ENCODE results near the gene SUSD1. TPM values are rescaled to one million over a fixed set of nuclear protein-coding genes. Genes with fewer than 3 reads are reported as not detected.
A peak's percentile ranks its signal among the peaks of the same experiment; 100 is the strongest.

The SUSD1 gene
- total RNA-seq, 1 experiment from 2014 or later = 7.9 TPM

DNA sequence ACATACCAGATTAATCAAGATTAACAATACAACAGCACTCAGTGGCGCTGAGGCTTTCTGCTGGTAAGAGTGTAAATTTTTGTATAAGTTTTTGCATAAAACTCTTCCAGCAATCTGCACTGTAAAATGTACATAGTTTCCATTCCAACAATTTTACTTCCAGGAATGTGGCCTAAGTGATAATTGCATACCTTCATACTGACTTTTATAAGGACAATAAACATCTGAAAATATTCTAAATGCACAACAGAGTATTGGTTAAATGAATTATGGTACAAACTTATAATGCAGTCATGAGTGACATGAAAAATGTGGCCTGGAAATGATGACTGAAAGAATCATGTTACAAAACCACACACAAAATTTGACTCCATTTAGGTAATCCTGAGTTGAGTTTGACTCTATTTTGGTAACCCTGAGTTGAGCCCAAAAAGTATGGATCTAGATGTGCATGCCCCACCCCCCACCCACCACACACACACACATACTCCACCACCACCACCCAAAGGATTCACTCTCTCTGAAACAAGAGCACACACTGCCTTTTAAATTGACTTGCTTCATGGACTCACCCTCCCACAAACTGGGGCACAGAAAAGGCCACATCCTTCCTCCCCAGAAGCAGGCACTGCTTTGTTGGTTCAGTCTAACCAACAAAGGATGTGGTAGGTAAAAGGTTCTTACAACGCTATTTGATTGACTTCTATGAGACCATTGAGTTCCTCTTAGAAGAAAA lies 137.6 kb downstream of the SUSD1 start:
- Histone ChIP-seq H3K4me1 (ENCODE audit: control insufficient read depth in 1 of 2, insufficient read depth in 2 of 2, low read length in 2 of 2) (peaks cover 19 to 47% of the 10 kb centered on the region in 2 experiments), H3K9me2 (ENCODE audit: insufficient read depth) (no peaks in the 10 kb centered on the region), H3K4me2 (ENCODE audit: low read length) (peak overlapping the region; percentile 7), H3K27ac (ENCODE audit: low read depth, low read length) (no peak overlapping the region), H3K36me3 (ENCODE audit: control insufficient read depth in 1 of 2, insufficient read depth in 2 of 2, low read length in 2 of 2) (no peaks in the 10 kb centered on the region), H3K9me3 (ENCODE audit: control insufficient read depth in 1 of 2, insufficient read depth in 1 of 2, low read depth in 1 of 2, low read length in 2 of 2) (no peaks in the 10 kb centered on the region), H2AFZ (ENCODE audit: low read depth, low read length, poor library complexity, severe bottlenecking) (no peak overlapping the region), H3K4me3 (replicated peaks in 1 of 2; ENCODE audit: low read depth in 1 of 2, low read length in 2 of 2) (no peak overlapping the region), H3K27me3 (ENCODE audit: insufficient read depth, low read length) (no peaks in the 10 kb centered on the region), H3K79me2 (ENCODE audit: insufficient read depth, low read length) (no peaks in the 10 kb centered on the region), H4K20me1 (ENCODE audit: insufficient read depth) (no peaks in the 10 kb centered on the region), H3K9ac (ENCODE audit: low read length) (peak overlapping the region; percentile 13)
- intact Hi-C loops (cut with micrococcal nuclease) = no loop called here
- ATAC-seq (no peak), DNase-seq (ENCODE audit: low read depth, low spot score) (no peak)
- RAD21 ChIA-PET (ENCODE audit: low non-redundant PET in 1 of 2, low total read pairs in 2 of 2, uncharacterized antibody in 2 of 2, unreplicated experiment in 2 of 2) = no interaction called here
- TF ChIP-seq EGR1 (IDR thresholded peaks at IDR 0.05; ENCODE audit: low read depth) (no peak), POLR2AphosphoS5 (IDR thresholded peaks at IDR 0.05; ENCODE audit: low read depth, low read length) (no peak), EZH2 (IDR thresholded peaks at IDR 0.05) (no peak), CEBPB (IDR thresholded peaks at IDR 0.05; ENCODE audit: low read depth) (no peak), SRF (IDR thresholded peaks at IDR 0.05; ENCODE audit: low read depth) (no peak), FOSL1 (IDR thresholded peaks at IDR 0.05; ENCODE audit: low read depth) (no peak), CBX3 (IDR thresholded peaks at IDR 0.05; ENCODE audit: low read depth) (no peak), POLR2A (IDR thresholded peaks at IDR 0.05; ENCODE audit: borderline replicate concordance, extremely low read depth, insufficient read depth, insufficient read length) (no peak), ZFX (IDR thresholded peaks at IDR 0.05) (no peak), EZH2phosphoT487 (IDR thresholded peaks at IDR 0.05; ENCODE audit: borderline replicate concordance) (no peak), SIN3A (IDR thresholded peaks at IDR 0.05; ENCODE audit: low read depth) (no peak), SP1 (IDR thresholded peaks at IDR 0.05; ENCODE audit: low read depth) (no peak), RAD21 (IDR thresholded peaks at IDR 0.05; ENCODE audit: low read depth) (no peak), ELF1 (IDR thresholded peaks at IDR 0.05; ENCODE audit: borderline replicate concordance, low read depth) (no peak)
- TF ChIP-seq, protein P1, sequence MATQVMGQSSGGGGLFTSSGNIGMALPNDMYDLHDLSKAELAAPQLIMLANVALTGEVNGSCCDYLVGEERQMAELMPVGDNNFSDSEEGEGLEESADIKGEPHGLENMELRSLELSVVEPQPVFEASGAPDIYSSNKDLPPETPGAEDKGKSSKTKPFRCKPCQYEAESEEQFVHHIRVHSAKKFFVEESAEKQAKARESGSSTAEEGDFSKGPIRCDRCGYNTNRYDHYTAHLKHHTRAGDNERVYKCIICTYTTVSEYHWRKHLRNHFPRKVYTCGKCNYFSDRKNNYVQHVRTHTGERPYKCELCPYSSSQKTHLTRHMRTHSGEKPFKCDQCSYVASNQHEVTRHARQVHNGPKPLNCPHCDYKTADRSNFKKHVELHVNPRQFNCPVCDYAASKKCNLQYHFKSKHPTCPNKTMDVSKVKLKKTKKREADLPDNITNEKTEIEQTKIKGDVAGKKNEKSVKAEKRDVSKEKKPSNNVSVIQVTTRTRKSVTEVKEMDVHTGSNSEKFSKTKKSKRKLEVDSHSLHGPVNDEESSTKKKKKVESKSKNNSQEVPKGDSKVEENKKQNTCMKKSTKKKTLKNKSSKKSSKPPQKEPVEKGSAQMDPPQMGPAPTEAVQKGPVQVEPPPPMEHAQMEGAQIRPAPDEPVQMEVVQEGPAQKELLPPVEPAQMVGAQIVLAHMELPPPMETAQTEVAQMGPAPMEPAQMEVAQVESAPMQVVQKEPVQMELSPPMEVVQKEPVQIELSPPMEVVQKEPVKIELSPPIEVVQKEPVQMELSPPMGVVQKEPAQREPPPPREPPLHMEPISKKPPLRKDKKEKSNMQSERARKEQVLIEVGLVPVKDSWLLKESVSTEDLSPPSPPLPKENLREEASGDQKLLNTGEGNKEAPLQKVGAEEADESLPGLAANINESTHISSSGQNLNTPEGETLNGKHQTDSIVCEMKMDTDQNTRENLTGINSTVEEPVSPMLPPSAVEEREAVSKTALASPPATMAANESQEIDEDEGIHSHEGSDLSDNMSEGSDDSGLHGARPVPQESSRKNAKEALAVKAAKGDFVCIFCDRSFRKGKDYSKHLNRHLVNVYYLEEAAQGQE (IDR thresholded peaks at IDR 0.05; ENCODE audit: low read depth) = no peak
- TF ChIP-seq, protein P2, sequence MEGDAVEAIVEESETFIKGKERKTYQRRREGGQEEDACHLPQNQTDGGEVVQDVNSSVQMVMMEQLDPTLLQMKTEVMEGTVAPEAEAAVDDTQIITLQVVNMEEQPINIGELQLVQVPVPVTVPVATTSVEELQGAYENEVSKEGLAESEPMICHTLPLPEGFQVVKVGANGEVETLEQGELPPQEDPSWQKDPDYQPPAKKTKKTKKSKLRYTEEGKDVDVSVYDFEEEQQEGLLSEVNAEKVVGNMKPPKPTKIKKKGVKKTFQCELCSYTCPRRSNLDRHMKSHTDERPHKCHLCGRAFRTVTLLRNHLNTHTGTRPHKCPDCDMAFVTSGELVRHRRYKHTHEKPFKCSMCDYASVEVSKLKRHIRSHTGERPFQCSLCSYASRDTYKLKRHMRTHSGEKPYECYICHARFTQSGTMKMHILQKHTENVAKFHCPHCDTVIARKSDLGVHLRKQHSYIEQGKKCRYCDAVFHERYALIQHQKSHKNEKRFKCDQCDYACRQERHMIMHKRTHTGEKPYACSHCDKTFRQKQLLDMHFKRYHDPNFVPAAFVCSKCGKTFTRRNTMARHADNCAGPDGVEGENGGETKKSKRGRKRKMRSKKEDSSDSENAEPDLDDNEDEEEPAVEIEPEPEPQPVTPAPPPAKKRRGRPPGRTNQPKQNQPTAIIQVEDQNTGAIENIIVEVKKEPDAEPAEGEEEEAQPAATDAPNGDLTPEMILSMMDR (IDR thresholded peaks at IDR 0.05 in 2 of 3, conservative IDR thresholded peaks at IDR 0.05 in 1 of 3; ENCODE audit: borderline replicate concordance in 1 of 3, insufficient read depth in 1 of 3, low read depth in 2 of 3, low read length in 2 of 3) = no peak
- TF ChIP-seq, protein P3, sequence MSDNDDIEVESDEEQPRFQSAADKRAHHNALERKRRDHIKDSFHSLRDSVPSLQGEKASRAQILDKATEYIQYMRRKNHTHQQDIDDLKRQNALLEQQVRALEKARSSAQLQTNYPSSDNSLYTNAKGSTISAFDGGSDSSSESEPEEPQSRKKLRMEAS (IDR thresholded peaks at IDR 0.05) = no peak
- TF ChIP-seq, protein P4, sequence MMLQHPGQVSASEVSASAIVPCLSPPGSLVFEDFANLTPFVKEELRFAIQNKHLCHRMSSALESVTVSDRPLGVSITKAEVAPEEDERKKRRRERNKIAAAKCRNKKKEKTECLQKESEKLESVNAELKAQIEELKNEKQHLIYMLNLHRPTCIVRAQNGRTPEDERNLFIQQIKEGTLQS (IDR thresholded peaks at IDR 0.05) = no peak
- TF ChIP-seq, protein P5, sequence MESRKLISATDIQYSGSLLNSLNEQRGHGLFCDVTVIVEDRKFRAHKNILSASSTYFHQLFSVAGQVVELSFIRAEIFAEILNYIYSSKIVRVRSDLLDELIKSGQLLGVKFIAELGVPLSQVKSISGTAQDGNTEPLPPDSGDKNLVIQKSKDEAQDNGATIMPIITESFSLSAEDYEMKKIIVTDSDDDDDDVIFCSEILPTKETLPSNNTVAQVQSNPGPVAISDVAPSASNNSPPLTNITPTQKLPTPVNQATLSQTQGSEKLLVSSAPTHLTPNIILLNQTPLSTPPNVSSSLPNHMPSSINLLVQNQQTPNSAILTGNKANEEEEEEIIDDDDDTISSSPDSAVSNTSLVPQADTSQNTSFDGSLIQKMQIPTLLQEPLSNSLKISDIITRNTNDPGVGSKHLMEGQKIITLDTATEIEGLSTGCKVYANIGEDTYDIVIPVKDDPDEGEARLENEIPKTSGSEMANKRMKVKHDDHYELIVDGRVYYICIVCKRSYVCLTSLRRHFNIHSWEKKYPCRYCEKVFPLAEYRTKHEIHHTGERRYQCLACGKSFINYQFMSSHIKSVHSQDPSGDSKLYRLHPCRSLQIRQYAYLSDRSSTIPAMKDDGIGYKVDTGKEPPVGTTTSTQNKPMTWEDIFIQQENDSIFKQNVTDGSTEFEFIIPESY (IDR thresholded peaks at IDR 0.05; ENCODE audit: extremely low read depth, insufficient replicate concordance, low read length) = no peak
- POLR2A ChIA-PET = no interaction called here
- CTCF ChIA-PET = no interaction called here
- BruUV-seq (replicated peaks) = no TSS peak

Measured in HCT116 (cell line).